NB4 (cell line): ENCODE measurements around the gene PPIL3.

Experiments used
- DNase-seq: peaks from one replicate; pipeline ENCODE4 v3.0.0; 2010; ENCODE audit warnings: low read depth
- H3K4me3 ChIP-seq: one replicate; pipeline ENCODE4 v1.5.1; 2011; ENCODE audit warnings: mild to moderate bottlenecking, low read depth, low read length, moderate library complexity
- CTCF ChIP-seq: IDR thresholded peaks from one replicate; pipeline ENCODE4 v1.5.1; 2012; ENCODE audit warnings: low read depth, low read length
- MAX ChIP-seq: IDR thresholded peaks from 2 replicates; pipeline ENCODE4 v1.6.1; 2011; ENCODE audit warnings: low read depth, low read length
- MYC ChIP-seq: IDR thresholded peaks from 2 replicates; pipeline ENCODE4 v1.6.1; 2011; ENCODE audit warnings: low read depth, low read length
- POLR2A ChIP-seq: IDR thresholded peaks from 2 replicates; pipeline ENCODE4 v1.6.1; 2011; ENCODE audit warnings: mild to moderate bottlenecking; ENCODE audit not compliant: insufficient read length; ENCODE audit errors: extremely low read depth

PPIL3 gene

GRCh38 chr2:200852605-200853004 lies 36.3 kb downstream of the PPIL3 start:
- no peak for DNase-seq
- H3K4me3 ChIP-seq, result no peak overlapping the region
- TF ChIP-seq CTCF, result no peak
- no peak for TF ChIP-seq MAX
- no peak for TF ChIP-seq POLR2A
- TF ChIP-seq MYC, result no peak

GRCh38 chr2:200851398-200852248 lies 37.3 kb downstream of the PPIL3 start:
- DNase-seq, result no peak
- H3K4me3 ChIP-seq, result no peak overlapping the region
- TF ChIP-seq MAX (no peak), POLR2A (no peak), MYC (no peak), CTCF (no peak)

GRCh38 chr2:200850512-200851256 lies 38.2 kb downstream of the PPIL3 start:
- DNase-seq, result no peak
- no peak overlapping the region for H3K4me3 ChIP-seq
- TF ChIP-seq CTCF, result no peak
- TF ChIP-seq POLR2A, result no peak
- TF ChIP-seq MAX, result no peak
- TF ChIP-seq MYC, result no peak

- no peak overlapping the region for H3K4me3 ChIP-seq
- TF ChIP-seq MAX, result no peak
- no peak for TF ChIP-seq POLR2A
- no peak for TF ChIP-seq MYC
- no peak for TF ChIP-seq CTCF
- no peak for DNase-seq
Observed at GRCh38 chr2:200847939-200848338, 40.9 kb downstream of the PPIL3 start.

GRCh38 chr2:200847269-200847668 lies 41.6 kb downstream of the PPIL3 start:
- DNase-seq, result no peak
- TF ChIP-seq CTCF (no peak), MAX (no peak), POLR2A (no peak), MYC (no peak)
- H3K4me3 ChIP-seq, result no peak overlapping the region
